ENCODE data around the gene LPP. TPM values are rescaled to one million over a fixed set of nuclear protein-coding genes. Genes with fewer than 3 reads are reported as not detected.

The LPP gene
- total RNA-seq, 3 donors from 2014 or later (not counting 1 experiment from before 2014, with no cell fraction given), result 137 to 163 (median 149) TPM

DNA sequence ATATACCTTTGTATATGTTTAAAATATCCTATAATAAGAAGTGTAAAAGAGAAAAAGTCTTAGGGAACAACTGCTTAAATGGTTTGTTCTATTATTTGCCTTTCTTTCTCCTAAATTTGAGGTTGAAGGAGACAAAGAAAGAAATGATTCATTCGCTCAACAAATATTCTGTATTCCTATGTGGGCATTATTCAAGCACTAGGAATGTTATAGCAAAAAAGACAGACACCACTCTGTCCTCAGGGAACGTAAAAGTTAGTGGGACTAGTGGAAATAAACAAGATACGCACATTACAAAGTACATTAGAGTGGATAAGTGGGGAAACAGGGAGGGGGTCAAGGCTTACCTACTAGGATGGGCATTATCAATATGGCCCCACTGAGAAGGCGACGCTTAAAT lies 332.2 kb downstream of the LPP start:
- no peaks in the 10 kb centered on the region for H3K27me3 Mint-ChIP-seq (ENCODE audit: low read depth in 2 of 2)
- peaks cover 0 to 2% of the 10 kb centered on the region in 2 donors for H3K9me3 Mint-ChIP-seq
- H3K4me3 ChIP-seq (ENCODE audit: low read length), result no peak overlapping the region
- no peak overlapping the region for H3K4me3 Mint-ChIP-seq
- no peak for ATAC-seq
- no peak for DNase-seq
- H3K36me3 ChIP-seq (ENCODE audit: control insufficient read depth, insufficient read depth, low read length), result peaks cover 9% of the 10 kb centered on the region
- intact Hi-C loops (cut with micrococcal nuclease), result no loop called here
- H3K4me1 Mint-ChIP-seq, result peaks cover 21 to 28% of the 10 kb centered on the region in 2 donors
- H3K4me1 ChIP-seq (ENCODE audit: control insufficient read depth, insufficient read depth, low read length), result no peaks in the 10 kb centered on the region
- H3K36me3 Mint-ChIP-seq, result peaks cover 20% of the 10 kb centered on the region
- TF ChIP-seq, protein P1, sequence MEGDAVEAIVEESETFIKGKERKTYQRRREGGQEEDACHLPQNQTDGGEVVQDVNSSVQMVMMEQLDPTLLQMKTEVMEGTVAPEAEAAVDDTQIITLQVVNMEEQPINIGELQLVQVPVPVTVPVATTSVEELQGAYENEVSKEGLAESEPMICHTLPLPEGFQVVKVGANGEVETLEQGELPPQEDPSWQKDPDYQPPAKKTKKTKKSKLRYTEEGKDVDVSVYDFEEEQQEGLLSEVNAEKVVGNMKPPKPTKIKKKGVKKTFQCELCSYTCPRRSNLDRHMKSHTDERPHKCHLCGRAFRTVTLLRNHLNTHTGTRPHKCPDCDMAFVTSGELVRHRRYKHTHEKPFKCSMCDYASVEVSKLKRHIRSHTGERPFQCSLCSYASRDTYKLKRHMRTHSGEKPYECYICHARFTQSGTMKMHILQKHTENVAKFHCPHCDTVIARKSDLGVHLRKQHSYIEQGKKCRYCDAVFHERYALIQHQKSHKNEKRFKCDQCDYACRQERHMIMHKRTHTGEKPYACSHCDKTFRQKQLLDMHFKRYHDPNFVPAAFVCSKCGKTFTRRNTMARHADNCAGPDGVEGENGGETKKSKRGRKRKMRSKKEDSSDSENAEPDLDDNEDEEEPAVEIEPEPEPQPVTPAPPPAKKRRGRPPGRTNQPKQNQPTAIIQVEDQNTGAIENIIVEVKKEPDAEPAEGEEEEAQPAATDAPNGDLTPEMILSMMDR (IDR thresholded peaks at IDR 0.05), result no peak
- no peaks in the 10 kb centered on the region for H3K27me3 ChIP-seq (ENCODE audit: control insufficient read depth, insufficient read depth, low read length)
- no peak overlapping the region for H3K27ac ChIP-seq (ENCODE audit: low read length)
- peaks cover 4% of the 10 kb centered on the region for H3K9me3 ChIP-seq (ENCODE audit: control insufficient read depth, insufficient read depth, low read length)
- 100% methylated on average over 4 of the region's 5 CpGs for WGBS (ENCODE audit: insufficient coverage)
- no peak overlapping the region for H3K27ac Mint-ChIP-seq

DNA sequence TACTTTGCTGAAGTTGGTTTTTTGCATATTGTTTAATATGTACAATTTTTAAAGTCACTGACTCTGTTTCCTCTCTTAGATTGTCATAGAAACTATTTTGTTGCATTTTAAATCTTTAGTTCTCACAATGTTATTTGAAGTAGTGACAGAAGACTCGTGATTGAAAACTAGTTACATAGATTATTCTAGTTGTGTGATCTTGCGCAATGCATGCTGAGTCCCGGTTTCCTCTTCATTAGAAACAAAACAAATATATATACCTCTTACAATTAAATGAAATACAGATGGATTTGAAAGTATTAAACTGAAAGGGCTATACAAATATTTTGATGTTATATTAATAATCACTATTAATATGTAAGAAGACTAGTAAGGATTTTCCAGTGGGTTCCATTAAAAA lies 333.0 kb downstream of the LPP start:
- ATAC-seq (no peak), DNase-seq (no peak)
- H3K27ac Mint-ChIP-seq, result no peak overlapping the region
- no peaks in the 10 kb centered on the region for H3K27me3 ChIP-seq (ENCODE audit: control insufficient read depth, insufficient read depth, low read length)
- H3K36me3 ChIP-seq (ENCODE audit: control insufficient read depth, insufficient read depth, low read length), result peaks cover 13% of the 10 kb centered on the region
- H3K36me3 Mint-ChIP-seq, result peaks cover 20% of the 10 kb centered on the region
- no peak overlapping the region for H3K4me3 ChIP-seq (ENCODE audit: low read length)
- no CpG with 5 or more reads among the region's 3 CpGs for whole genome bisulfite sequencing (ENCODE audit: insufficient coverage)
- peaks cover 0 to under 1% of the 10 kb centered on the region in 2 donors for H3K9me3 Mint-ChIP-seq
- peaks cover 18 to 20% of the 10 kb centered on the region in 2 donors for H3K4me1 Mint-ChIP-seq
- H3K27ac ChIP-seq (ENCODE audit: low read length), result no peak overlapping the region
- H3K4me1 ChIP-seq (ENCODE audit: control insufficient read depth, insufficient read depth, low read length), result no peaks in the 10 kb centered on the region
- H3K27me3 Mint-ChIP-seq (ENCODE audit: low read depth in 2 of 2), result no peaks in the 10 kb centered on the region
- intact Hi-C loops (cut with micrococcal nuclease), result no loop called here
- no peak overlapping the region for H3K4me3 Mint-ChIP-seq
- peaks cover 2% of the 10 kb centered on the region for H3K9me3 ChIP-seq (ENCODE audit: control insufficient read depth, insufficient read depth, low read length)
- TF ChIP-seq, protein P1 (IDR thresholded peaks at IDR 0.05), result no peak

DNA sequence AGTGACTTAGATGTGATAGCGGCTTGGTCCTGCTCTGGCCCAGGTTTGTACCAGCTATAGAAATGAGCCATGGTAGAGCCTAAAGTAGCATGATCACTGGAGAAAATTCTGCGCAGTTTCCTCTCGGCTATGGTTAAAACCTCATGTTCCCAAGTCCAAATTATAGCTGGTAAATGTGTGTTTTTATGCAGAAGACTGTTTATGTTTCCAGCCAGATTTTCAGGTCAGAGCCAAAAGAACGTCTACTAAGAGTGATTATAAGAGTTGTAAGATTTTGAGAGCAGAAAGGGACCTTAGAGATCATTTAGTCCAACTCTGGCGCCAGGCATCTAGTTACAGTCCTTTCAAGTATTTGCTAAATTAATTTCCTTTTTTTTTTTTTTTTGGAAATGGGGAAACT lies 333.7 kb downstream of the LPP start:
- no peaks in the 10 kb centered on the region for H3K27me3 ChIP-seq (ENCODE audit: control insufficient read depth, insufficient read depth, low read length)
- Mint-ChIP-seq H3K4me1 (peaks cover 13 to 15% of the 10 kb centered on the region in 2 donors), H3K36me3 (peaks cover 20% of the 10 kb centered on the region), H3K9me3 (no peaks in the 10 kb centered on the region), H3K27ac (no peak overlapping the region), H3K27me3 (ENCODE audit: low read depth in 2 of 2) (no peaks in the 10 kb centered on the region), H3K4me3 (no peak overlapping the region)
- no peaks in the 10 kb centered on the region for H3K9me3 ChIP-seq (ENCODE audit: control insufficient read depth, insufficient read depth, low read length)
- H3K4me3 ChIP-seq (ENCODE audit: low read length), result no peak overlapping the region
- no peaks in the 10 kb centered on the region for H3K4me1 ChIP-seq (ENCODE audit: control insufficient read depth, insufficient read depth, low read length)
- WGBS (ENCODE audit: insufficient coverage), result 98% methylated on average over 5 of the region's 5 CpGs
- no peak overlapping the region for H3K27ac ChIP-seq (ENCODE audit: low read length)
- intact Hi-C loops (cut with micrococcal nuclease), result no loop called here
- TF ChIP-seq, protein P1 (IDR thresholded peaks at IDR 0.05), result no peak
- ATAC-seq, result no peak
- H3K36me3 ChIP-seq (ENCODE audit: control insufficient read depth, insufficient read depth, low read length), result peaks cover 13% of the 10 kb centered on the region
- no peak for DNase-seq

GRCh38 chr3:188488801-188489200 lies 334.8 kb downstream of the LPP start:
- intact Hi-C loops (cut with micrococcal nuclease), result no loop called here
- peak overlapping the region in 1 of 2 donors; percentile 2 for H3K27ac Mint-ChIP-seq
- ATAC-seq, result no peak
- no peaks in the 10 kb centered on the region for H3K9me3 ChIP-seq (ENCODE audit: control insufficient read depth, insufficient read depth, low read length)
- H3K9me3 Mint-ChIP-seq, result no peaks in the 10 kb centered on the region
- H3K36me3 ChIP-seq (ENCODE audit: control insufficient read depth, insufficient read depth, low read length), result peaks cover 13% of the 10 kb centered on the region
- no peak overlapping the region for H3K27ac ChIP-seq (ENCODE audit: low read length)
- H3K36me3 Mint-ChIP-seq, result peaks cover 20% of the 10 kb centered on the region
- H3K4me1 ChIP-seq (ENCODE audit: control insufficient read depth, insufficient read depth, low read length), result no peaks in the 10 kb centered on the region
- H3K4me3 ChIP-seq (ENCODE audit: low read length), result no peak overlapping the region
- H3K4me1 Mint-ChIP-seq, result peaks cover 14 to 15% of the 10 kb centered on the region in 2 donors
- no peak for DNase-seq
- H3K4me3 Mint-ChIP-seq, result no peak overlapping the region
- H3K27me3 Mint-ChIP-seq (ENCODE audit: low read depth in 2 of 2), result no peaks in the 10 kb centered on the region
- no peaks in the 10 kb centered on the region for H3K27me3 ChIP-seq (ENCODE audit: control insufficient read depth, insufficient read depth, low read length)
- WGBS (ENCODE audit: insufficient coverage), result 92% methylated on average over 5 of the region's 6 CpGs
- TF ChIP-seq, protein P1 (IDR thresholded peaks at IDR 0.05), result no peak
